ENCODE measurements around the gene AMOT.

AMOT gene

DNA sequence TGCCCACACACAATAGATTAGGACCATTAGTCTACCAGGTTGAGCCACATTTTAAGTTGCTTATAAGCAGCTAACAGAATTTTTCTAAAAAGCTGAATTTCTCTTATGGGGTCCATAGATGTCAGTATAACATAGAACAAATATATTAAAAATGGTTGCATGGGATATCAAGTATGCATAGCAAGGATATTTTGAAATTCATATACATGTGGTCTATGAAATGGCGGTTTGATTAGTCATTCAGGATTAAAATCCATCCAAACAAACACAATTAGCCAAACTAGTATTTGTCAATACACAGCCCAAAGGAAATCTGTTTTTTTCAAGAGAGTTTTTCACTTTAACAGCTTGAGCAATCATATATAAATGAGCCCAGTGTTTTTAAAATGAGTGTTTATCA lies 33.5 kb upstream of the AMOT start:
- Histone ChIP-seq H3K9me3 (no peaks in the 10 kb centered on the region), H3K36me3 (no peaks in the 10 kb centered on the region), H3K27me3 (no peaks in the 10 kb centered on the region), H3K4me3 (no peak overlapping the region), H3K27ac (no peak overlapping the region), H3K4me1 (no peaks in the 10 kb centered on the region)
- intact Hi-C loops (cut with DNase I; ENCODE audit: low total_unique reads): no loop called here
- TF ChIP-seq, protein P1, sequence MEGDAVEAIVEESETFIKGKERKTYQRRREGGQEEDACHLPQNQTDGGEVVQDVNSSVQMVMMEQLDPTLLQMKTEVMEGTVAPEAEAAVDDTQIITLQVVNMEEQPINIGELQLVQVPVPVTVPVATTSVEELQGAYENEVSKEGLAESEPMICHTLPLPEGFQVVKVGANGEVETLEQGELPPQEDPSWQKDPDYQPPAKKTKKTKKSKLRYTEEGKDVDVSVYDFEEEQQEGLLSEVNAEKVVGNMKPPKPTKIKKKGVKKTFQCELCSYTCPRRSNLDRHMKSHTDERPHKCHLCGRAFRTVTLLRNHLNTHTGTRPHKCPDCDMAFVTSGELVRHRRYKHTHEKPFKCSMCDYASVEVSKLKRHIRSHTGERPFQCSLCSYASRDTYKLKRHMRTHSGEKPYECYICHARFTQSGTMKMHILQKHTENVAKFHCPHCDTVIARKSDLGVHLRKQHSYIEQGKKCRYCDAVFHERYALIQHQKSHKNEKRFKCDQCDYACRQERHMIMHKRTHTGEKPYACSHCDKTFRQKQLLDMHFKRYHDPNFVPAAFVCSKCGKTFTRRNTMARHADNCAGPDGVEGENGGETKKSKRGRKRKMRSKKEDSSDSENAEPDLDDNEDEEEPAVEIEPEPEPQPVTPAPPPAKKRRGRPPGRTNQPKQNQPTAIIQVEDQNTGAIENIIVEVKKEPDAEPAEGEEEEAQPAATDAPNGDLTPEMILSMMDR (IDR thresholded peaks at IDR 0.05): peak in 1 of 2 experiments; percentile 9
- DNase-seq: no peak

DNA sequence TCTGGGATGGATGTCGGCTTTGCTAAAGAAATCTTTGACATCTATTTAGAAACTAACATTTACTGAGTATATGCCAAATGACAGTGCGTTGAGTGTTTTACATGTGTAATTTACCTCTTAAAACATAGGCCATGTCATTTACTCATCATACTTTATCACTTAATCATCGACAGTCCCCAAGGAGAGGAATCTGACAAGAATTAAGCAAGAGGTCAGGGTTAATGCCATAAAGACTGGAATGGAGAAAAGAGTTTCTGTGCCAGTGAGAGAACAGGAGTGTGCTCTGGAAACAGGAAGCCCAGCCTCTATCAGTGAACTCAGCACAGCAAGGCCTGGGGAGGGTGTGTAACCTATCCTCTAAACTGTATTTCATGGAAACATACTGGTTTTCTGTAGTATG lies 28.0 kb upstream of the AMOT start:
- Histone ChIP-seq H3K4me1 (no peaks in the 10 kb centered on the region), H3K27ac (no peak overlapping the region), H3K9me3 (no peaks in the 10 kb centered on the region), H3K4me3 (no peak overlapping the region), H3K36me3 (no peaks in the 10 kb centered on the region), H3K27me3 (no peaks in the 10 kb centered on the region)
- TF ChIP-seq, protein P1 (IDR thresholded peaks at IDR 0.05): no peak
- no peak for DNase-seq
- intact Hi-C loops (cut with DNase I; ENCODE audit: low total_unique reads): no loop called here

DNA sequence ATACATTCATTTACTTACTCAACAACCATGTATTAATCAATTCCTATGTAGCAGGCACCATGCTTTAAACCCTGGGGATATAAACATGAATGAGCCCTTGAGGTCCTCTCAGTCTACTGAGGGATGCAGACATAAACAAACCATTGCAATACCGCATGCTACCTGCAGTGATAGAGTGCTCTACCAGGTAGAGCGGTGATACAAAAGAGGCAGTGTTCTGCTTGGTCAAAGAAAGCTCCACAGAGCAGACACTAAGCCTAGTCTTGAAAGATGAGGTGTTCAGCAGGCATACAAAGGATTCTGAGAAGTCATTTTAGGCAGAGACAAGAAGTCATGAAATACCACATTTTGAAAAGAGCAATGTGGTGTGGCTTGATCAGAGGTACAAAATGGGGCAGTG lies 26.9 kb upstream of the AMOT start:
- Histone ChIP-seq H3K27ac (no peak overlapping the region), H3K36me3 (no peaks in the 10 kb centered on the region), H3K9me3 (no peaks in the 10 kb centered on the region), H3K4me3 (no peak overlapping the region), H3K27me3 (no peaks in the 10 kb centered on the region), H3K4me1 (no peaks in the 10 kb centered on the region)
- intact Hi-C loops (cut with DNase I; ENCODE audit: low total_unique reads): no loop called here
- TF ChIP-seq, protein P1 (IDR thresholded peaks at IDR 0.05): no peak
- no peak for DNase-seq

DNA sequence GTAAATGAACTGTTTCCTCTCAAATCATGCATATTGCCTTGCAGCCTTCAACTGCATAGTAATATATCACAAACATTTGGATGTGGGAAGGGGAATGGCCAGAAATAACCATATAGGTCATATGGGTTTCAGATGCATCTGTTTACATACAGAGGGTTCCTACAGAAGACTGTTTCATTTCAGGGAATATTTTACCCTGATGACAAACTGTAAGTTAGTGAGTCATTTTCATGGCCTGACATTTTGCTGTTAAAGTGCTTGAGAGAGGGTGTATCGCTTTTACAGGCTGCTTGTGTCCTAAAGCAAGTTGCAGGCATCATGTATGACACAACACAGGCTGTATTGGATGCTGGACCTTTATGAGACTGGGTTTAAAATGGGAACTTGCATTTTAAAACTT lies 25.5 kb upstream of the AMOT start:
- Histone ChIP-seq H3K27me3 (no peaks in the 10 kb centered on the region), H3K9me3 (no peaks in the 10 kb centered on the region), H3K27ac (no peak overlapping the region), H3K4me1 (no peaks in the 10 kb centered on the region), H3K36me3 (no peaks in the 10 kb centered on the region), H3K4me3 (no peak overlapping the region)
- DNase-seq: no peak
- TF ChIP-seq, protein P1 (IDR thresholded peaks at IDR 0.05): no peak
- intact Hi-C loops (cut with DNase I; ENCODE audit: low total_unique reads): no loop called here

DNA sequence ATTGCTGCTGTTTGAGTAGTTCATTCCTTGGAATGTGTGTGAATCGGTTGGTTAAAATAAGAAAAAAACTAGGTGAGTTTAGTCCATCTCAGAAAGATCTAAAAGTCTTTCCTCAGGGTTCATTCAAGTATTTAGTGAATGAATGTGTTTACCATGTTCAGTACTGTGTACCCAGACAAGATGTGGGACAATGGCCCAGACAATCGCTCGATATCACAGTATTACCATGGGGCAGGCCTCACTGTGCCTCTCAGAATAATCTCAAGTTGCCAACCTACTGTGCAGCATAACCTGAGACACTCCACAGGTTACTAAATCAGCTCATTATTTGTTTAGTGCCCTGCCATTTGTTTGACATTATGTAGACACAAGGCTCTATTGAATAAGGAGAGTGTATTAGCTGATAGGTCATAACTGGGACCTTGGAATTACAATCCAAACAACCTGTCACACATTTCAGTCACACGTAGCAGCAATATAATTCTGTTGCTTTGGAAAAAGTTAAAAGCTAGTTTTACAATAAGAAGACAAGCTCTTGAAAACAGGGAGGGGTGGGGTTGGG lies 24.9 kb upstream of the AMOT start:
- TF ChIP-seq, protein P1 (IDR thresholded peaks at IDR 0.05): no peak
- intact Hi-C loops (cut with DNase I; ENCODE audit: low total_unique reads): no loop called here
- H3K4me1 ChIP-seq: no peaks in the 10 kb centered on the region
- H3K9me3 ChIP-seq: no peaks in the 10 kb centered on the region
- no peak overlapping the region for H3K4me3 ChIP-seq
- no peak overlapping the region for H3K27ac ChIP-seq
- H3K27me3 ChIP-seq: no peaks in the 10 kb centered on the region
- H3K36me3 ChIP-seq: no peaks in the 10 kb centered on the region
- no peak for DNase-seq

DNA sequence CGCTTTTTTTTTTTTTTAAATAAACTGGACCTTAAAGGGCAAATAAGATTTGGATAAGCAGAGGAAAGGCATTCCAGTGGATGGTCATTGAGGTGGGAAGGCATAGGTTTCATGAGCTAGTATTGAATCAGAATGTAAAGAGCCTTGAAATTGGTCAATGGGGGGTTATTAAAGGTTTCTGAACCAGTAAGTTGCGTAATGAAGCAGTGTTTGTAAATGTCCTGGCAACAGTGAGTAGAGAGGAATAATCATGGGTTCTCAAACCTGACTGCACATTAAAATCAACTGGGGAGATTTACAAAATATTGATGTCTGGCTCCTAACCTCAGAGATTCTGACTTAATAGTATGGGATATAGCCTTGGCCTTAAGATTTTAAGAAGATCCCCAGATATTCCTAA lies 23.2 kb upstream of the AMOT start:
- Histone ChIP-seq H3K4me1 (no peaks in the 10 kb centered on the region), H3K36me3 (no peaks in the 10 kb centered on the region), H3K4me3 (no peak overlapping the region), H3K9me3 (no peaks in the 10 kb centered on the region), H3K27ac (no peak overlapping the region), H3K27me3 (no peaks in the 10 kb centered on the region)
- no peak for DNase-seq
- intact Hi-C loops (cut with DNase I; ENCODE audit: low total_unique reads): no loop called here
- TF ChIP-seq, protein P1 (IDR thresholded peaks at IDR 0.05): no peak
